Dermis microvascular lymphatic vessel endothelial cell (primary cell): ENCODE measurements around the gene FAM181A. TPM values are rescaled to one million over a fixed set of nuclear protein-coding genes. Genes with fewer than 3 reads are reported as not detected.

Experiments
- DNase-seq, 2 donors: peaks; one replicate each; pipeline versions ENCODE4 v3.0.0 to v3.0.0-alpha.2; 2010; ENCODE audit warnings: low read depth in 2 of 2
- total RNA-seq: library from RNA; depleted of rRNA; stranded (reverse); fragments of >200 nt; gene quantifications from 2 replicates; pipeline ENCODE4 v1.2.1, GENCODE V29; 2014

FAM181A gene
- total RNA-seq, 1 donor from 2014 or later = not detected

GRCh38 chr14:93903342-93904184, 23.6 kb upstream of the FAM181A start:
- no peak for DNase-seq

DNA sequence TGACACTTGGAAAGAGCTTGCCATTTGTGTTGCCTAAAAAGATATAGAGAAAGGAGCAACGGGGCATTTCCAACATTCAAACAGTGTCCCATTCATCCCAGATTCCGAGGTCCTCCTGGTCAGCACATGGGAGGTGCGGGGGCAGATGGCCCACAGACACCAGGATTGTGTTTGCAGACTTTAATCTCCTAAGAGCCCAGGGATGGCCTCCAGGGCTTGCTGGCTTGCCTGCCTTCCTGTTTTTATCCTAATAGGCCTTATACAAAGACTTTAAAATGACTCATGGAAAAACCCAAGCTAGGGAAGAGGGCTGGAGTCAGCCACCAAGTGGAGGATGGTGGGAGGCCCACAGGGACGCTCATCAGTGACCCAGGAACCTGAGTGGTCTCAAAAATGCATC, 21.5 kb upstream of the FAM181A start:
- DNase-seq = peak in 1 of 2 donors; percentile 28

DNA sequence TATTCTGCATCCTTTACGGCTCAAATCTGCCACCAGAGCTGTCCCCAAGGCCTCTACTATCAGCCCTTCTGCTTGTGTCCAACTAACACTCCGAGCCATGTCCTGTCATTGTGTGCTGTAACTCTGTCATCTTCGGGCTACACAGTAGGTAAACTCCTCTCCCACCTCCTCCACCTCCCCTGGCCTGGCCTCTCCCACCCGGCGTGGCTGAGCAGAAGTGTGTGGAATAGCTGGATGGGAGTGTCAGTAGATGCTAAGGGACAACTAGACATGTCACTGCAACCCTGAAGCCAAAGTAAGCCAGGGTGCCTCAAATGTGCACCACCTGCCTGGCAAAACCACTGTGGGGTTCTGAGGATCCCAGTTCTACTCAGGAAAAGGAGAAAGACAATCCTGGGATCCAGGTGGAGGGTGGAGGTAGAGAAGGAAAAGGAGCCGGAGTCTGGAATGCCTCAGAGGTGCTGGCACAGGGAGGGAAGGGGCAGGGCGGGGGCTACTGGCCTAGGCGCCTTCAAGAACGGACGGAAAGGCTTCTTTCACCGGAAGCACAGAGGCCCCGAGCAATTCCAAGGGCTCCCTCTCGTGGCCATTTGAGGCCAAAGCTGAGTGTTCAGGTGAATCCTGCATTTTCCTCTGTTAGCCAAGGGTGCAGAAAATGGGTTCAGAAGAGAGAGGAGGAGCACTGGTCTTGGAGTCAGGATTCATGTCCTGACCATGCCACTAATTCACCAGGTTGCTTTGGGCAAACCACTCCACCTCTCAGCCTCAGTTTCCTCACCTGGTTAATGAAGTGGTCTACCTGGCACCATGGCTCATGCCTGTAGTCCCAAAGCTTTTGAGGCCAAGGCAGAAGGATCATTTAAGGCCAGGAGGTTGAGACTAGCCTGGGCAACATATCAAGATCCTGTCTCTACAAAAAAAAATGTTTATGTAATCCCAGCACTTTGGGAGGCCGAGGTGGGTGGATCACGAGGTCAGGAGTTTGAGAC, 20.5 kb upstream of the FAM181A start:
- DNase-seq = peak; percentile 5 to 30

DNA sequence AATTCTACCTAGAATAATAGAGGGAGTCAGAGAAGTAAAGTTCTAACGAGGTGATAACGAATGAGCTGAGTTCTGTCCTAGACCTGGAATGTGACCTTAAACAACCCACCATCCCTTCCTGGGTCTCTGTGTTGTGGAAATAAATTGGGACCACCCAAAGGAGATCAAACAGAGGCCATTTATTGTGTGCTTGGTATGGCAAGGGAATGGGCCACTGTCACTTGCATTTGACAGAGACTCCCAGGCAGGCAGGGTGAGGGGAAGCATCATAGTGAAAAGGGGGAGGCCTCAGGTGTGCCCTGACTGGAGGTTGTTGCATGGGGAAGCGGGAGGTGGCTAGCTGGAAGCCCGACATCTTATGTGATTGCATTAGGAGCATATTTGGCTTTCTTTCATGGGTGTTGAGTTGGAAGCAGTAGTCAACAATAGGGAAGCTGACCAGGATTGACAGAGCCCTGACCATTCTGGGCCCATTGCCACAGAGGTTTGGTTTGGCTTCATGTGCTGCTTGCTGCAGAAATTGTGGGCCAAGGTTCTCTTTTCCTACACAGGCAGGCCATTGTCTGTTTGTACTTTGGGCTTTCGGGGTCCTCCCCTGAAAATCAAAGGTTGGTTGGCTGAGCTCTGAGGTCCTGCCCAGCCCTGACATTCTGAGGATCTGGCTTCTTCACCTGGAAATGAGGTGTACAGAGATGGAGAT, 17.6 kb upstream of the FAM181A start:
- no peak for DNase-seq

DNA sequence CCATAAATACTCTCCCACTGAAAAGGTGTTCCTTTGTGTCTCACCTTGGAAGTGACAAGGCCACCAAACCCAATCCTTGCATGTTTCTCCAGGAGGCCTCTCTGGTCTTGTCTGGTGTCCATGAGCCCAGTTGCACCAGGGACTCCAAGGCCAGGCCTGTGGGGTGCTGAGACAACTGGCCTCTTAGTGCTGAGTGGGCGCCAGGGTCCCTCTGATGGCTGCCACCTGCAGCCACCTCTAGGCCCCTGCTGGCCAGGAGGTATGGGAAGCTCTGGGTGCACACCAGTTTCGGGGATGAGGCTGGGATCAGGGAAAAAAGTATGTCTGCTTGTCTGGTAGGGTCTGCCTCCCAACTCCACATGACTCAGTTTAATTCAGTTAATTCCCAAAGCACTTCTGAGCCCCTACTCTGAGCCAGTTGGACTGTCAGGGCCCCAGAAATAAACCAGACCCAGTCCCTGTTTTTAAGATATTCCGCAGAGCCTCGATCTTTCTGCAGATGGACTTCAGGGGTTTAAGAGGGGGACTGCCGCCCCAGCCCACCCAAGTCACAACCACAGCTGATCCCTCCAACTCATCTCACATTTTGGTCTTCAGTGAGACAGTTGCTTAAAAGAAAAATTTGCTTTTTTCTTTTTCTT, 15.0 kb upstream of the FAM181A start:
- DNase-seq = no peak

- no peak for DNase-seq
Observed at GRCh38 chr14:93912782-93913181, 14.4 kb upstream of the FAM181A start.

DNA sequence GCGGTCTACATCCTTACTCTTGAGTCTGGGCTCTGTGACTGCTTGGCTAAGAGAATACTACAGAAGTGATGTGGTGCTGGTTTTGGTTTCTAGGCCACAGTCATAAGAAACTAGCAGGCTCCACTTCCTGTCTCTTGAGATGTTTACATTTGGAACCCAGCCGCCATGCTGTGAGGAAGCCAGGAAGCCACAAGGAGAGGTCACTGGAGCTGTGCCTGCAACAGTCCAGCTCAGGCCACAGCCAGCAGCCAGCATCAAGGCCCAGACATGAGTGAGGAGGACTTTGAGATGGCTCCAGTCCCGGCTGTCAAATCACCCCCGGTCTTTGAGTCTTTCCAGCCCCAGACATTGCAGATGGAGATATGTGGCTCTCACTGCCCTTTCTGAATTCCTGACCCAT, 12.9 kb upstream of the FAM181A start:
- DNase-seq = no peak

DNA sequence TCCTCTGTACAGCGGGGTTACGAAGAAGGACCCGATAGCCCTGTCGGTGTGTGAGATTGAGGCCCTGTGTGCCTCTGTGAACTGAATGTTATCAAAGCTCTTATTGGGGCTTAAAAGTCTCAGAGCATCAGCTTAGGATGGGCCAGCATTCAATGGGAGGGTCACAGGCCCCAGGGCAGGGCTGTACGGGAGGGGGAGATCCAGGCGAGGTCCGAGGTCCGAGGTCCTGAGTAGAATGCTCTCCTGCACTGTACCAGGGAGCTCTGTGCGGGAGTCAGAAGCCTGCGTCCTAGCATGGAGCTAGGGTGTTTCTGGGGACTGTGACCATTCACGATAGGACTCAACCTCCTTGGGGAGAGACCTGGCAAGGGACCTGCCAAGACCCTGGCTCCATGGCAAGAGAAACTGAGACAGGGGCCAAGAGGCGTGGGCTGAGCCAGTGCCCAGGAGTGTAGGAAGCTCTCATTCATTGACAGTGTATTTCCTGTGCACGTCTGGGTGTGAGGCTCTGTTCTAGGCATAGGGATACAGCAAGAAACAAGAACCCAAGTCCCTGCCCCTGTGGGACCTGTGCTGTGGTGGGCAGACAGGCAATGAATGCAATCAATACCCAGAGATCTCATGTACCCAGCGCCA, 12.0 kb upstream of the FAM181A start:
- no peak for DNase-seq

DNA sequence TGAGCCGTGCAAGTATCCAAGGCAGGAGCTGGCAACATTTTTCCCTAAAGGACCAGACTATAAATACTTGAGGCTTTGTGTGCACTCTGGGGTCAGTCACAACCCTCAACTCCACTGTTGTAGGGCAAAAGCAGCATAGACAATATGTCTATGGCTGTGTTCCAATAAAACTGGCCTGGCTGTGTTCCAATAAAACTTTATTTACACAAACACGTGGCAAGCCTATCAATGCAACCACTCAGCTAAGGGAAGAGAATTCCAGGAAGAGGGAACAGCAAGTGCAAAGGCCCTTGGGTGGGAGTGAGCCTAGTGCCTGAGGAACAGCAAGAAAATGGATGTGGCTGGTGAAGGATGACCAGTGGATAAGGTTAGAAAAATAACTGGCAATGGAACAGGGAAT, 11.3 kb upstream of the FAM181A start:
- no peak for DNase-seq

GRCh38 chr14:93916498-93916897, 10.6 kb upstream of the FAM181A start:
- no peak for DNase-seq

DNA sequence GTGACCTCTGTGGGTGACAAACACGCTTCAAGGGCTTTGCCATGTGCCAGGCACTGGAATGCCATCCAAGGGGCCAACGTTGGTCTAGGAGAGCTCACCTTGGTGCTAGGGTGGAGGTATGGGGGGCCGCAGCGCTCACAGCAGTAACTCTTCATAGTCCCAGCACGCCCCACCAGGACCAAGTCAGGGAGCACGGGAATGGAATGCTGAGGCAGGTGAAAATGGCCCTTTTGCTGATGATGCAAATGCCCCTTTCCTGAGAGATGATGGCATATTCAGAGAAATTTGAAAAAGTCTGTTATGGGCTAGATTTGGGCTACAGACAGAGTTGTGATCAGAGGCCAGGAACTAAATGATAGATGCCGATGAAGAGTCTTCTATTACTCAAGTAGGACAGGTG, 10.0 kb upstream of the FAM181A start:
- DNase-seq = no peak

- no peak for DNase-seq
Observed at GRCh38 chr14:93921001-93921806, 5.9 kb upstream of the FAM181A start.

DNA sequence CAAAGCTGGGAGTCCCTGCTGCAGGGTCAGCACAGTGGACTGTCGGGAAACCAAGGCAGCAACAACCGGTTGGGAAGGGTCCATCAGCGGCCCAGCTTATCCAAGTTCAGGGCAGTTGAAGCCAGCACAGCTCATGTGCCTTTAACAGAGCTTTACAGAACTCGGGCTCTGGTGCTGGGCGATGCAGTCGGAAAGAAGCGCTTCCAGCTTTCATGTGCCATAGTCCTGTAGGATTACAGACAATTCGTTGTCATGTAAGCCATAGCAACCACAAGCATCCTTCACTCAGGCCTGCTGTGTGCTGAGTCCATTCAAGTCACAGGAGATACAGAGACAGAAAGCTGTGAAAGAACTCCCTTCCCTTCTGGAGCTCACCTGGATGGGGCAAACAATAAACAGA, 3.5 kb upstream of the FAM181A start:
- DNase-seq = no peak

- DNase-seq = no peak
Observed at GRCh38 chr14:93924592-93925355, 2.4 kb upstream of the FAM181A start.

DNA sequence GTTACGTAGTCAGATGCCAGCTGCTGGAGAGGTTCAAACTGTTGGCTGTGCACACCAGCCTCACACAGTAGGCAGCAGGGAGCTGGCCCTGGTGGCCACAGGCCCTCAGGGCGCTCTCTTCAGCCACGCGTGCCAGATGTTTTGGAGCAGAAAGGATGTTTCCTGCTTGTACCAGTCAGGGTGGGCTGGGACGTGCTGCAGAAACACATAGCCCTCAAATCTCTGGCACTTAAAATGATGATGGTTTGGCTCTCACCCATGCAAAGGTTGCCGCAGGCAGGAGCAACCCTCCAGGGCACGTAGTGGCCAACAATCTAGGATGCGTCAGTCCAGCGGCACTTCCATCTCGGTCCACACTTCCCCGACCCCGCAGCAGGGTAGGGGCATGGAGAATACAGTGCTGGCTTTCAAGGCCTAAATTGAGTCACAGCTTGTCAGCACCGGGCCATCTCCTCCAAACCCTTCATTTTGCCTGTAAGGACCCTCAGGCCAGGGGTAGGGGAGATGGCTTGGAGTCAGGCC, 1.7 kb upstream of the FAM181A start:
- DNase-seq = no peak

- DNase-seq = no peak
Observed at GRCh38 chr14:93926245-93926872, 785 bp upstream of the FAM181A start.

GRCh38 chr14:93927800-93928145, 629 bp downstream of the FAM181A start:
- no peak for DNase-seq

- DNase-seq = no peak
Observed at GRCh38 chr14:93928184-93929047, 1.3 kb downstream of the FAM181A start.
